ENCODE data around the gene GREB1.

GREB1 gene

GRCh38 chr2:11542275-11542819 is 8.5 kb downstream of the GREB1 start:
- no peak overlapping the region for H3K4me2 ChIP-seq (ENCODE audit: low read length)
- H2AFZ ChIP-seq, result no peak overlapping the region
- no peaks in the 10 kb centered on the region for H3K79me2 ChIP-seq
- TF ChIP-seq CTCF (IDR thresholded peaks at IDR 0.05), result no peak
- H3K9me3 ChIP-seq (ENCODE audit: control insufficient read depth, low read length), result no peaks in the 10 kb centered on the region
- no peak overlapping the region for H3K4me3 ChIP-seq (ENCODE audit: low read depth, low read length)
- no peaks in the 10 kb centered on the region for H3K27me3 ChIP-seq (ENCODE audit: control insufficient read depth, insufficient read depth, low read length)
- H3K27ac ChIP-seq, result no peak overlapping the region
- no peaks in the 10 kb centered on the region for H3K36me3 ChIP-seq (ENCODE audit: control insufficient read depth, insufficient read depth, low read length)
- no peak overlapping the region for H3K9ac ChIP-seq
- no peaks in the 10 kb centered on the region for H3K4me1 ChIP-seq

GRCh38 chr2:11543337-11544216 is 9.7 kb downstream of the GREB1 start:
- Histone ChIP-seq H3K27ac (no peak overlapping the region), H3K4me1 (no peaks in the 10 kb centered on the region), H3K4me3 (ENCODE audit: low read depth, low read length) (no peak overlapping the region), H3K9ac (no peak overlapping the region), H3K4me2 (ENCODE audit: low read length) (no peak overlapping the region), H3K36me3 (ENCODE audit: control insufficient read depth, insufficient read depth, low read length) (no peaks in the 10 kb centered on the region), H3K9me3 (ENCODE audit: control insufficient read depth, low read length) (no peaks in the 10 kb centered on the region), H2AFZ (no peak overlapping the region), H3K27me3 (ENCODE audit: control insufficient read depth, insufficient read depth, low read length) (no peaks in the 10 kb centered on the region), H3K79me2 (no peaks in the 10 kb centered on the region)
- TF ChIP-seq CTCF (IDR thresholded peaks at IDR 0.05), result no peak

- no peak overlapping the region for H3K27ac ChIP-seq
- TF ChIP-seq CTCF (IDR thresholded peaks at IDR 0.05), result no peak
Measured at GRCh38 chr2:11546072-11546471, 12.2 kb downstream of the GREB1 start.

GRCh38 chr2:11547912-11548497 is 14.2 kb downstream of the GREB1 start:
- no peak overlapping the region for H3K4me2 ChIP-seq (ENCODE audit: low read length)
- no peaks in the 10 kb centered on the region for H3K36me3 ChIP-seq (ENCODE audit: control insufficient read depth, insufficient read depth, low read length)
- no peaks in the 10 kb centered on the region for H3K27me3 ChIP-seq (ENCODE audit: control insufficient read depth, insufficient read depth, low read length)
- H3K27ac ChIP-seq, result no peak overlapping the region
- no peak overlapping the region for H3K4me3 ChIP-seq (ENCODE audit: low read depth, low read length)
- no peaks in the 10 kb centered on the region for H3K4me1 ChIP-seq
- H3K9ac ChIP-seq, result no peak overlapping the region
- TF ChIP-seq CTCF (IDR thresholded peaks at IDR 0.05), result no peak
- no peaks in the 10 kb centered on the region for H3K79me2 ChIP-seq
- H3K9me3 ChIP-seq (ENCODE audit: control insufficient read depth, low read length), result no peaks in the 10 kb centered on the region
- H2AFZ ChIP-seq, result no peak overlapping the region

More at GRCh38 chr2:11546072-11546471, 12.2 kb downstream of the GREB1 start:
- Histone ChIP-seq H3K9ac (no peak overlapping the region), H3K79me2 (no peaks in the 10 kb centered on the region), H2AFZ (no peak overlapping the region), H3K4me2 (ENCODE audit: low read length) (no peak overlapping the region), H3K4me3 (ENCODE audit: low read depth, low read length) (no peak overlapping the region), H3K36me3 (ENCODE audit: control insufficient read depth, insufficient read depth, low read length) (no peaks in the 10 kb centered on the region), H3K4me1 (no peaks in the 10 kb centered on the region), H3K27me3 (ENCODE audit: control insufficient read depth, insufficient read depth, low read length) (no peaks in the 10 kb centered on the region), H3K9me3 (ENCODE audit: control insufficient read depth, low read length) (no peaks in the 10 kb centered on the region)
